ENCODE measurements around the gene MKRN2. TPM values are rescaled to one million over a fixed set of nuclear protein-coding genes. Genes with fewer than 3 reads are reported as not detected.
A peak's percentile ranks its signal among the peaks of the same experiment; 100 is the strongest.
"Not testable (repeated sequence)": the region's sequence is repeated elsewhere in the genome, so short reads cannot be mapped to it uniquely, and the experiment has no call there.

Gene MKRN2
- total and polyA plus RNA-seq, 12 donors, result 26.0 to 51.0 (median 37.3) TPM

GRCh38 chr3:12527757-12528143 lies 29.1 kb upstream of the MKRN2 start:
- peaks cover 0 to 58% (median 13%) of the 10 kb centered on the region in 9 donors for H3K36me3 ChIP-seq
- intact Hi-C loops (cut with DNase I), result no loop called here
- H3K27me3 ChIP-seq, result no peaks in the 10 kb centered on the region
- no peaks in the 10 kb centered on the region for H3K9me3 ChIP-seq
- DNase-seq, result no peak
- no peak for ATAC-seq
- no peak overlapping the region for H3K27ac ChIP-seq
- peaks cover 0 to 5% (median 0%) of the 10 kb centered on the region in 9 donors for H3K4me1 ChIP-seq
- 89 to 90% methylated on average over 3 of the region's 3 CpGs for WGBS, 2 donors
- TF ChIP-seq, protein P1, sequence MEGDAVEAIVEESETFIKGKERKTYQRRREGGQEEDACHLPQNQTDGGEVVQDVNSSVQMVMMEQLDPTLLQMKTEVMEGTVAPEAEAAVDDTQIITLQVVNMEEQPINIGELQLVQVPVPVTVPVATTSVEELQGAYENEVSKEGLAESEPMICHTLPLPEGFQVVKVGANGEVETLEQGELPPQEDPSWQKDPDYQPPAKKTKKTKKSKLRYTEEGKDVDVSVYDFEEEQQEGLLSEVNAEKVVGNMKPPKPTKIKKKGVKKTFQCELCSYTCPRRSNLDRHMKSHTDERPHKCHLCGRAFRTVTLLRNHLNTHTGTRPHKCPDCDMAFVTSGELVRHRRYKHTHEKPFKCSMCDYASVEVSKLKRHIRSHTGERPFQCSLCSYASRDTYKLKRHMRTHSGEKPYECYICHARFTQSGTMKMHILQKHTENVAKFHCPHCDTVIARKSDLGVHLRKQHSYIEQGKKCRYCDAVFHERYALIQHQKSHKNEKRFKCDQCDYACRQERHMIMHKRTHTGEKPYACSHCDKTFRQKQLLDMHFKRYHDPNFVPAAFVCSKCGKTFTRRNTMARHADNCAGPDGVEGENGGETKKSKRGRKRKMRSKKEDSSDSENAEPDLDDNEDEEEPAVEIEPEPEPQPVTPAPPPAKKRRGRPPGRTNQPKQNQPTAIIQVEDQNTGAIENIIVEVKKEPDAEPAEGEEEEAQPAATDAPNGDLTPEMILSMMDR (IDR thresholded peaks at IDR 0.05), result no peak
- H3K4me3 ChIP-seq, result no peak overlapping the region

- no peak for DNase-seq
- no peak overlapping the region for H3K4me3 ChIP-seq
- no peak for ATAC-seq
- TF ChIP-seq, protein P1 (IDR thresholded peaks at IDR 0.05), result no peak
- H3K27me3 ChIP-seq, result no peaks in the 10 kb centered on the region
- no peaks in the 10 kb centered on the region for H3K9me3 ChIP-seq
- peaks cover 0 to 55% (median 13%) of the 10 kb centered on the region in 9 donors for H3K36me3 ChIP-seq
- H3K4me1 ChIP-seq, result peaks cover 0 to 3% (median 0%) of the 10 kb centered on the region in 9 donors
- intact Hi-C loops (cut with DNase I), result no loop called here
- no peak overlapping the region for H3K27ac ChIP-seq
- WGBS, 2 donors, result 94 to 95% methylated on average over 5 of the region's 5 CpGs
Observed at GRCh38 chr3:12532182-12532581, 24.7 kb upstream of the MKRN2 start.

DNA sequence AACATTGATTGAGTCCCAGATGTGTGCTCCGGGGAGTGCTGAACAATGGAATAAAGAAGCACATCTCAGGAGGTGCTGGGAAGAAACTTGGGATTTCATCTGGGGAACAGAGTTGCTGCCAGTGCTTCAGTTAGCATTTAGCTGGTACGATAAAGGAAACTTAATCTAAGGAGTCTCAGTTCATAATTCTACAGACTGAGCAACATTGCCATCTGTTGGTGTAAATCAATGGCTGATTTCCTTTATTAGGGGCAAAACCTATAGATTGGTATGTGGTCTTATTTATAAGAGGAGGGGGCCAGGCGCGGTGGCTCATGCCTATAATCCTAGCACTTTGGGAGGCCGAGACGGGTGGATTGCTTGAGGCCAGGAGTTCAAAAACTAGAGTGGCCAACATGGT lies 20.5 kb upstream of the MKRN2 start:
- no peak overlapping the region for H3K27ac ChIP-seq
- no peaks in the 10 kb centered on the region for H3K27me3 ChIP-seq
- H3K4me1 ChIP-seq, result peaks cover 0 to 3% (median 0%) of the 10 kb centered on the region in 9 donors
- TF ChIP-seq, protein P1 (IDR thresholded peaks at IDR 0.05), result peak in 3 of 9 donors; percentile 20 to 26 (median 22)
- no peak for ATAC-seq
- H3K36me3 ChIP-seq, result peaks cover 0 to 47% (median 6%) of the 10 kb centered on the region in 9 donors
- H3K4me3 ChIP-seq, result no peak overlapping the region
- H3K9me3 ChIP-seq, result no peaks in the 10 kb centered on the region
- DNase-seq, result no peak
- intact Hi-C loops (cut with DNase I), result no loop called here
- WGBS, 2 donors, result 82 to 87% methylated on average over 6 of the region's 6 CpGs

DNA sequence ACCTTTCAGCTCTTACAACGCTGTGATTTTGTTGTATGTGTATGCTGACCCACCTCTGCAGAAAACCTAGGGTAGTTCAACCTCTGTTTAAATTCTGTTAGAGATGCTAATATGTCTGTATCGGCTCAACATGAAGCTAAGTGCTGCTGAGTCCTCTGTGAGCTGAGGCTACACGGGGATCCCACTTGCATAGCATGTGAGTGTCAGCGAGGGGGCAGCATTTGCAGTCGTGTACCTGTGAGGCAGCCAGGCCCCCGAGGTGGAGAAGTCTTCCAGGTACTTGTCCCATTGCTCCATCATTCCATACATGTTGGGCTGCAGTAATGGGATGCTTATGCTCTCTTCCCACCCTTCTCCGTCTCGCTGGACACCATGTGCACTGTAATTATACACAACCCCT lies 15.3 kb upstream of the MKRN2 start:
- Histone ChIP-seq H3K4me1 (no peaks in the 10 kb centered on the region), H3K27ac (no peak overlapping the region), H3K27me3 (no peaks in the 10 kb centered on the region), H3K4me3 (no peak overlapping the region), H3K9me3 (no peaks in the 10 kb centered on the region), H3K36me3 (peaks cover 0 to 24% (median 0%) of the 10 kb centered on the region in 9 donors)
- DNase-seq, result no peak
- TF ChIP-seq, protein P1 (IDR thresholded peaks at IDR 0.05), result peak in 7 of 9 donors; percentile 24 to 46 (median 39)
- ATAC-seq, result peak in 5 of 8 donors; percentile 33 to 52 (median 42)
- intact Hi-C loops (cut with DNase I), result no loop called here
- 61 to 65% methylated on average over 8 of the region's 8 CpGs for WGBS, 2 donors

GRCh38 chr3:12543497-12543896 lies 13.4 kb upstream of the MKRN2 start:
- H3K9me3 ChIP-seq; H3K27me3 ChIP-seq; intact Hi-C loops (cut with DNase I); H3K4me3 ChIP-seq; H3K27ac ChIP-seq; DNase-seq; ATAC-seq; H3K4me1 ChIP-seq: not testable (repeated sequence)
- H3K36me3 ChIP-seq, result peaks cover 0 to 24% (median 0%) of the 10 kb centered on the region in 9 donors
- WGBS, 2 donors, result 89% methylated on average over 12 of the region's 12 CpGs
